Right hindlimb (tissue), 1 donor: ENCODE data around the gene ATP6V1F.

ENCODE experiments used
- DNase-seq: peaks from one replicate; pipeline ENCODE4 v3.0.0-alpha.2; 2018

The ATP6V1F gene

DNA sequence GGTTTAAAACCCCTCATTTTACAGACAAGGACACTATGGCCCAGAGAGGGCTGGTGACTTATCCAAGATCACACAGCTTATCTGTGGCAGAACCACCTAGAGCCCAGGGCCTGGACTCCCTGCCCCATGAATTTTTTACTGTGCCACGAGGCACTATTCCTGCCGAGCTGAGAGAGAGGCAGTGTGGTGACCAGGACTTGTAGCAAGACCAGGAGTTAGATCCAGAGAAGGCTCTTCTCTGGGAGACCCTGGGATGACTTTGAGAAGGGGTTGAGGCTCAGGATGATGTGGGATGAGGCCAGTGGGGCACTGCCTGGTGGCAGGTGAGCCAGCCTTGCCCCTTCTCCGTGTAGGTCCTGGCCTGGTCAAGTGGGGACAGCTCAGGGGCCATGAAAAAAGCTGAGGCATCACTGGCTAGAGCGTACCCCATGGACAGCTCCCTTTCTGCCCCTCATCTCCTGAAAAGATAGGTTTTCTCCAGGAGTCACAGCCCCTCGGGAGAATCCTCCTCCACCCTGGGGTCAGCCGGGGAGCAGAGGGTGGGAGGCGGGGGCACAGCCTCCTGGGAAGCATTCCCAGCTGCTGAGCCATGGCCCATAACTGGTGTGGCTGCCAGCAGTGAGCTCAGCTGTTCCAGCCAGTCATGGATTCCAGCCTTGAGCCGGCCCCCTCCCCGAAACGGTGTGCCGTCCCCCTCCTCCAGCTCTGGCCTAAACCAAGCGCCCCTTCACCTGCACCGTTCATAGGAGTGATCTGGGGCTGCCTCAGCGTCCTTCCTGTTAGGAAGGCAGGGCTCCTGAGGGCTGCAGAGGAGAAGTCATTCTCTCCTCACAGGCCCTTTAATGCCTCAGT lies 26.6 kb upstream of the ATP6V1F start:
- peak; percentile 80 for DNase-seq

DNA sequence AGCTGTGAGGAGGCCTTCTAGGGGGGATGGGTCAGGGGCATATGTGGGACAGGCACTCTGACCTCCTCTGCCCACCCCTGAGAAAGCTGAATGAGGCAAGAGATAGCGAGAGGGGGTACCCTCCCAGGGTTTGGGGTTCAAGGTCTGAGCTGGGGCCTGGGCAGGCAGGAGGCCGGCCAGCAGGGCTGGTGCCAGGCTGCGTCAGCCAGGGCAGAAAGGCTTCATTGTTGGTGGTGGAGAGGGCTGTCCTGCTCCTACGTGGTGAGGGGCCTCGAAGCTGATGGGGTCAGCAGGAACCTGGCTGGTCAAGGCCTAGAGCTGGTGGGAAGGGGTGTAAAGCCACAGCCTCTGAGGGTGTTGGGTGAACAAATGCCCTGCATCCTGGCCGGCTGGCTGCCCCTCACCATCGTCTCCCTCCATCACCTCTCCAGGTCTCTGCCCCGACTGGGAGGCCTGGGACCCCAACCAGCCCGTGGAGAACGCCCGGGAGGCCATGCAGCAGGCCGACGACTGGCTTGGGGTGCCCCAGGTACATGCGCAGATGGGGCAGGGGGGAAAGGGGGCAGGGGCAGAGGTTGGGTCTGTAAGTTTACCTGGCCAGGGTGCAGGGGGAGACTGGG lies 25.8 kb upstream of the ATP6V1F start:
- DNase-seq = no peak

DNA sequence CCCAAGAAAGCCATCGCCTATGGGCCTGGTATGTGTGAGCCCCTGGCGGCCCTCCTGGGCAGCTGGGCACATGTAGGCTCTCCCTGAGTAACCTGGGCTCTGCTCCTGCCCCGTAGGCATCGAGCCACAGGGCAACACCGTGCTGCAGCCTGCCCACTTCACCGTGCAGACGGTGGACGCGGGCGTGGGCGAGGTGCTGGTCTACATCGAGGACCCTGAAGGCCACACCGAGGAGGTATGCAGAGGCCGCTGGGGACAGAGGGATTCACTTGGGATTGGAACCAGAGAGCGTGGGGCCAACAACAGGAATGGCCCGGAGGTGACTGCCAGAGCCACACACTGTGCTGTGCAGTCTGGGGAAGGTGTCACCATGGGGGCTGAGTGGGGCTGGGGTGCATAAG lies 25.1 kb upstream of the ATP6V1F start:
- DNase-seq = no peak

DNA sequence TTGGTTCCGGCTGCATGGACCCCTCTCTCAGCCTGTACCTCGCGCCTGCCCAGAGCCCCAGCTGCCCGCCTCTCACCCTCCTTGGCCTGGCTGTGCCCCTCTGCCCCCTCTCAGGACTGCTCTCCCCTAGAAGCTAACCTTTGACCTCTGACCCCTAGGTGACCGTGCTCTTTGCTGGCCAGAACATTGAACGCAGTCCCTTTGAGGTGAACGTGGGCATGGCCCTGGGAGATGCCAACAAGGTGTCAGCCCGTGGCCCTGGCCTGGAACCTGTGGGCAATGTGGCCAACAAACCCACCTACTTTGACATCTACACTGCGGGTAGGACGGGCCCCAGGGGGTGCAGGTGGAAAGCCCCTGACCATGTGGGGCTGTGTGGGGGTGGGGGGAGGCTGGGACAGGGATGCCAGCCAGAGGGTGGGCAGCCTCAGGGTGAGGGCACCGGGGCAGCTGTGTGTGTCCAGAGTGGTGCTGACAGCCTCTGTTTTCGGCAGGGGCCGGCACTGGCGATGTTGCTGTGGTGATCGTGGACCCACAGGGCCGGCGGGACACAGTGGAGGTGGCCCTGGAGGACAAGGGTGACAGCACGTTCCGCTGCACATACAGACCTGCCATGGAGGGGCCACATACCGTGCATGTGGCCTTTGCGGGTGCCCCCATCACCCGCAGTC lies 24.4 kb upstream of the ATP6V1F start:
- no peak for DNase-seq

DNA sequence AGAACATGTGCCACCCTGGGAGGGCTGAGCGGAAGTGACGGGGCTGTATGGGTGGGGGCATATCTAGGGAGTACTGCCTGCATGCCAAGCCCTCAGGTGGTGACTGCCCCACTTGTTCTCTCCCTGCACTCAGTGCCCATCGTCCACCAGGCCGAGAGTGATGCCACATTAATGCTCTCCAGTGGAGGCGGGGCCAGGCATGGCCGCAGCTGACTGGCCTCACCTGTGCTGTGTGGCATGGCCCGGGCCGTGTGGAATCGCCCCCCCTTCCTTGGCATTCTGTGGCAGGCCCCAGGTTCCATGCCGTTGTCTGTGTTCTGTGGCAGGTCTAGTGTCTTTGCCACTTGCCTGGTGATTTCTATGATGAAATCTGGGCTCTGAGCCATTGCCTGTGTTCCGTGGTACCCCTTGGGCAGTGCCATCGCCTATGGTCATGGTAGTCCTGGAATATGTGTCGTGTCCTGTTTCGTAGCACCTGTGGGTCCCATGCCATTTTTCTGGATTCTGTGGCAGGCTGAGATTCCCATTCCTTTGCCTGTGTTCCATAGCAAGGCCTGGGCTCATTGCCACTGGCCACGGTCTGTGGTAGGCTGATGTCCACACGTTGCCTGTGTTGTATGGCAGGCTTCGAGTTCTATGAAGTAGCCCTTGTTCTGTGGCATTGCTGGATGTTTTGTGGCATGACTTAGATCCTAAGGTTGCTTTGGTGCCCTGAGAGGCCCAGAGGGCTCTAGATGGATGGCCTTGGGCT lies 23.5 kb upstream of the ATP6V1F start:
- no peak for DNase-seq

DNA sequence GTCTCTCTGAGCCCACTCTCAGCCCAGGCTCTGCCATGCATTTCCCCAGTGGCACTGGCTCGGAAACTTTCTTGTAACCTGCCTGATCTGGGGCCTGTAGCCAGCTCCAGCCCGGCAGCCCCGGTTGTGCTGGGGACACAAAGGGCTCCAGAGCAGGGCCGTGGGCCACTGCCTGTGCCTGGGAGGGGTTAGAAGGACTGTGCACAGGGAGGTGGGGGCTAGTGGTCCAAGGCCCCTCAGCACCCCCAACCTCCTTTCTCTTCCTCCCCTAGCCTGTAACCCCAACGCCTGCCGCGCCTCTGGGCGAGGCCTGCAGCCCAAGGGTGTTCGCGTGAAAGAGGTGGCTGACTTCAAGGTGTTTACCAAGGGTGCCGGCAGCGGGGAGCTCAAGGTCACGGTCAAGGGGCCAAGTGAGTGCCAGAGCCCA lies 22.9 kb upstream of the ATP6V1F start:
- no peak for DNase-seq

DNA sequence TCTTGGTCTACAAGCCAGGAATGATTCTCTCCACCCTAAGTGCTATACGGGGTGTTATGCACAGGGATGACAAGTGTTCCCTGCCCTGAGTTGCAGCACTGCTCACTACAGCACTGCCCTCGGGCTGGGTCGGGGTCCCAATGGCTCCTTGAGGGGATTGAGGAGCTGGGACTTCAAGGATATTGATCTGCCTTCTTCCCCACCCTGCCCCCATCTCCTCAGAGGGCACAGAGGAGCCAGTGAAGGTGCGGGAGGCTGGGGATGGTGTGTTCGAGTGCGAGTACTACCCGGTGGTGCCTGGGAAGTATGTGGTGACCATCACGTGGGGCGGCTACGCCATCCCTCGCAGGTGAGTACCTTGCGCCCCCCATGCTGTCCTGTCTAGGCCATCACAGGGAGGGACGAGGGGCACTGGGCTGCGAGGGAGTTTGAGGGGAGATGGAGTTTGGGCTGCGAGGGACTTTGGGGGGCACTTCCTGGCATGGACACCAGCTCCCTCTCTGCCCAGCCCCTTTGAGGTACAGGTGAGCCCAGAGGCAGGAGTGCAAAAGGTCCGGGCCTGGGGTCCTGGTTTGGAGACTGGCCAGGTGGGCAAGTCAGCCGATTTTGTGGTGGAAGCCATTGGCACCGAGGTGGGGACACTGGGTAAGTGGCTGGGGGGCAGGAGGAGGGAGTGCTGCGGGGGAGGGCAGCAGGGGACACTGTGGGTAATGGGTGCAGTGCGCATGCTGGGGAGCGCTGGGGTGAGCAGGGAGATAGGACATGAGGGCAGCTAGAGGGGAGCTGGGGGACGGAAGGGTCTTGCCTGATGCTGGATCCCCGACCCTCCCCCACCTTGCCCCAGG lies 22.1 kb upstream of the ATP6V1F start:
- no peak for DNase-seq

DNA sequence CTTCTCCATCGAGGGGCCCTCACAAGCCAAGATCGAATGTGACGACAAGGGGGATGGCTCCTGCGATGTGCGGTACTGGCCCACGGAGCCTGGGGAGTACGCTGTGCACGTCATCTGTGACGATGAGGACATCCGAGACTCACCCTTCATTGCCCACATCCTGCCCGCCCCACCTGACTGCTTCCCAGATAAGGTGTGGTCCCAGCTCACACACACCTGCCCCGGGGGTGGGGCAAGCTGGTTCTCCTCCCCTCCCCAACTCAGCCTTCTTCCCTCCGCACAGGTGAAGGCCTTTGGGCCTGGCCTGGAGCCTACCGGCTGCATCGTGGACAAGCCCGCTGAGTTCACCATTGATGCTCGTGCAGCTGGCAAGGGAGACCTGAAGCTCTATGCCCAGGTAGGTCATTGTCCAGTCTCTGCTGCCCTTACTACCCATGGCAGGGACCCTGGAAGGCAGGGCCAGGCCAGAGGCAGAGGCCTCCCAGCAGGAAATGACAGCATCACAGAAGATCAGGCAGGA lies 21.4 kb upstream of the ATP6V1F start:
- no peak for DNase-seq

DNA sequence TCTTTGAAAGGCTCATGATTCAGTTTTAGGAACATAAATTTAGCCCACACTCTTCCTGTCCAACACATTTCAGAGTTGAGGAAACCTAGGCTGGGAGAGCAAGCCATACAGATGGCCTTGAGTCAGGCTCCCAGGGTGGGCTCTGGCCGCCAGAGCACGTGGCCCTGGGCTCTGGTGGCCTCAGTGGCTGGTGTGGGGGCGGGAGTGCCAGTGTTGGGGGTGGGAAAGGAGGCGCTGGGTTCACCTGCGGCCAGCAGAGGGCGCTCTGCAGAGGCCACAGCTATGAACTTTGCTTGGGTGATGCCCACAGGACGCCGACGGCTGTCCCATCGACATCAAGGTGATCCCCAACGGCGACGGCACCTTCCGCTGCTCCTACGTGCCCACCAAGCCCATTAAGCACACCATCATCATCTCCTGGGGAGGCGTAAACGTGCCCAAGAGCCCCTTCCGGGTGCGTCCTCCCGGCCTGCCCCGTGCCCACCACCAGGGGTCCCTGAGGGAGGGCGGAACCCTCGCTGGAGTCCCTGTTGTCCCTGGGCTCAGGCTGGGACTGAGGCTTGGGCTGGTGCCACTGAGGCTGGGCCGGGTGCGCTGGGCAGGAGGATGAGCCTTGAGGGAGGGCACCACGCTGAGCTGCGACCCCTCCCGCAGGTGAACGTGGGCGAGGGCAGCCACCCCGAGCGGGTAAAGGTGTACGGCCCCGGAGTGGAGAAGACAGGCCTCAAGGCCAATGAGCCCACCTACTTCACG lies 20.6 kb upstream of the ATP6V1F start:
- DNase-seq = no peak

DNA sequence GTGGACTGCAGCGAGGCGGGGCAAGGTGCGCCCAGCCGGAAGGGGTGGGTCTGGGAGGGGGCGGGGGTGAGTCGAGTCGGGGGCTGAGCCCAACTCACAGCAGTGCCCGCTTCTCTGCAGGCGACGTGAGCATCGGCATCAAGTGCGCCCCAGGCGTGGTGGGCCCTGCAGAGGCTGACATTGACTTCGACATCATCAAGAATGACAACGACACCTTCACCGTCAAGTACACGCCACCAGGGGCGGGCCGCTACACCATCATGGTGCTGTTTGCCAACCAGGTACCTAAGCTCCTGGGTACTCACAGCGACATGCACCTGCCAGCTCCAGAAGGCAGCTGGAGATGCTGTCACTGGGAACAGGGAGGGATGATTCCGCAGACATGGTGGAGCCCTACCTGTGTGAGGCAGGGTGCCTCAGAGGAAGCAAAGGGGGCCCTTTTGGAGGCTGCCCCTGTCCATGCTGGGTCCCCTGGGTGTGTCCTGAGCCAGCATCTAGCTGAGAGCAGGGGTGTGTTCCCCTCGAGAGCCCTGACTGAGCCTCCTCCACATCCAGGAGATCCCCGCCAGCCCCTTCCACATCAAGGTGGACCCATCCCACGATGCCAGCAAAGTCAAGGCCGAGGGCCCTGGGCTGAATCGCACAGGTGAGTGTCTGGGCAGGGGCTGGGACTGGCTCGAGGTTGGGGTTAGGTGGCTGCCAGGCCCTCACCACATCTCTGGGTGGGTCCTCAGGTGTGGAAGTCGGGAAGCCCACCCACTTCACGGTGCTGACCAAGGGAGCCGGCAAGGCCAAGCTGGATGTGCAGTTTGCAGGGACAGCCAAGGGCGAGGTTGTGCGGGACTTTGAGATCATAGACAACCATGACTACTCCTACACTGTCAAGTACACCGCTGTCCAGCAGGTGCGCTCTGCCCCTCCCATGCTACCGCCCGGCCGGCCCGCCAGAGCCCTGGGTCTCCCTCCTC lies 19.7 kb upstream of the ATP6V1F start:
- no peak for DNase-seq

DNA sequence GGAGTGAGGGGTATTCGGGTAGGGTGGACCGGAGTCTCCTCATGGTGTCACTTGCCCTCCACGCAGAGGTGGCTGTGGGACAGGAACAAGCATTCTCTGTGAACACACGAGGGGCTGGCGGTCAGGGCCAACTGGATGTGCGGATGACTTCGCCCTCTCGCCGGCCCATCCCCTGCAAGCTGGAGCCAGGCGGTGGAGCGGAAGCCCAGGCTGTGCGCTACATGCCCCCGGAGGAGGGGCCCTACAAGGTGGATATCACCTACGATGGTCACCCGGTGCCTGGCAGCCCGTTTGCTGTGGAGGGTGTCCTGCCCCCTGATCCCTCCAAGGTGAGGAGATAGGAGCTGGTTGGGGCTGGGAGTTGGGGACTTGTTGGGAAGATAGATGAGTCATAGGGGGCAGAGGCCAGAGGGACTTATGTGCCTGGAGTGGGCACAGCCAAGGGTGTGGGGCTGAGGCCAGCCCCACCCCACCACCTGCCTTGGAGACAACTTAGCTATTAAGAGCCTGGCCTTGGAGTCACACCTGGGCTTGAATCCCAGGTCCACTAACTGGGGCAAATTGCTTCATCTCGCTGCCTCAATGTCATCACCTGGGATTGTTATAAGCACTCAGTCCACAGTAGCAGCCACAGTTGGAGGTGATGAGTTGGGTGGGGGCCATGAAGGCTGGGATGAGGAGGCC lies 18.6 kb upstream of the ATP6V1F start:
- DNase-seq = no peak

DNA sequence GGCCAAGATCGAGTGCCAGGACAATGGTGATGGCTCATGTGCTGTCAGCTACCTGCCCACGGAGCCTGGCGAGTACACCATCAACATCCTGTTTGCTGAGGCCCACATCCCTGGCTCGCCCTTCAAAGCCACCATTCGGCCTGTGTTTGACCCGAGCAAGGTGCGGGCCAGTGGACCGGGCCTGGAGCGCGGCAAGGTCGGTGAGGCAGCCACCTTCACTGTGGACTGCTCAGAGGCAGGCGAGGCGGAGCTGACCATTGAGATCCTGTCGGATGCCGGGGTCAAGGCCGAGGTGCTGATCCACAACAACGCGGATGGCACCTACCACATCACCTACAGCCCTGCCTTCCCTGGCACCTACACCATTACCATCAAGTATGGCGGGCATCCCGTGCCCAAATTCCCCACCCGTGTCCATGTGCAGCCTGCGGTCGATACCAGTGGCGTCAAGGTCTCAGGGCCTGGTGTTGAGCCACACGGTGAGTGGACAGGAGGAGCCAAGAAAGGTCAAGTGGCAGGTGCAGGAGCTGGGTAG lies 17.8 kb upstream of the ATP6V1F start:
- DNase-seq = no peak

DNA sequence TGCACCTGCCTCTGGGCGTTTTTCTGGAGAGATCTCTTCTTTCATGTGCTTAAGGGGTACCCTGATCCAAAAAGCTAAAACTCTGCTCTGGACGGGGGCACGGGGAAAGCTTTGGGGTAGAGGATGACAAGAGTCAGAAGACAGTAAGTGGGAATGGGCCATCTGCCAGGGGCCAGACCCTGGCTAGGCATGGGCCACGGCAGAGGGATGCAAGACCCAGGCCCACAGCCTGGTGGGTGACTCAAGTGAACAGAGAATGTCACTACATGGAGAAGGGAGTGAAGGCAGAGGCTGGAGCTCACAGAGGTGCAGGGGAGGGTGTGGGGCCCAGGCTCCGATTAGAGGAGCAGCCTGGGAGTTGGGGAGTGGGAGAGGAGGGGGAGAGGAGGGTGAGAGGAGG lies 17.2 kb upstream of the ATP6V1F start:
- no peak for DNase-seq

DNA sequence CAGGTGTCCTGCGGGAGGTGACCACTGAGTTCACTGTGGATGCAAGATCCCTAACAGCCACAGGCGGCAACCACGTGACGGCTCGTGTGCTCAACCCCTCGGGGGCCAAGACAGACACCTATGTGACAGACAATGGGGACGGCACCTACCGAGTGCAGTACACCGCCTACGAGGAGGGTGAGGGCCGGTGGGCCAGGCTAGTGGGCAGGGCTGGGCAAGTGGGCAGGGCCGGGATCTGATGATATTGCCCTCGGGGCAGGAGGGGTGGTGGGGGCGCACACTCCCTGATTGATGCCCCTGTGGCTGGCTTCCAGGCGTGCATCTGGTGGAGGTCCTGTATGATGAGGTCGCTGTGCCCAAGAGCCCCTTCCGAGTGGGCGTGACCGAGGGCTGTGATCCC lies 16.7 kb upstream of the ATP6V1F start:
- DNase-seq = no peak

DNA sequence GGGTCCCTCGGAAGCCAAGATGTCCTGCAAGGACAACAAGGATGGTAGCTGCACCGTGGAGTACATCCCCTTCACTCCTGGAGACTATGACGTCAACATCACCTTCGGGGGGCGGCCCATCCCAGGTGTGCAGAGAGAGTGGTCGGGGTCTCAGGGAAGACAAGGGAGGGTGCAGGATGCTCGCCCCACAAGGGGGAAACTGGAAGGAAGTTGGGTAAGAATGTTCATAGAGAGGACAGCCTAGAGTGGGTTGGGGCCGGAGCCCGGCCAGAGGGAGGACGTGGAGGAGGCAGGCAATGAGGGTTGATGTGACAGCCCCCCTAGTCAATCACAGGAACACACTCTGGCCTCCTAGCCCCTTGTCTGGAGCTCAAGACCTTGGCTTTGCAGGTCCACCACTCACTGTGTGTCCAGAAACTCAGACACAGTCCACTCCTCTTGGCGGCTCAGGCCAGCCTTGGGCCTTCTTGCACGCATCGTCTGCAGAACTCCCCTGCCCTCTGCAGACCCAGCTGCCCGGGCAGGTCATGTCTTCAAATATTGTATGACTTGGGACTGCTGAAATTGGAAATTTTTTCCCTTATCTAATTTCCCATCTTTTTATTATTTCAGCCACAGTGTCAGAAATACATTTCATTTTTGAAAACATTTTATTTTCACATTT lies 15.7 kb upstream of the ATP6V1F start:
- DNase-seq = no peak

DNA sequence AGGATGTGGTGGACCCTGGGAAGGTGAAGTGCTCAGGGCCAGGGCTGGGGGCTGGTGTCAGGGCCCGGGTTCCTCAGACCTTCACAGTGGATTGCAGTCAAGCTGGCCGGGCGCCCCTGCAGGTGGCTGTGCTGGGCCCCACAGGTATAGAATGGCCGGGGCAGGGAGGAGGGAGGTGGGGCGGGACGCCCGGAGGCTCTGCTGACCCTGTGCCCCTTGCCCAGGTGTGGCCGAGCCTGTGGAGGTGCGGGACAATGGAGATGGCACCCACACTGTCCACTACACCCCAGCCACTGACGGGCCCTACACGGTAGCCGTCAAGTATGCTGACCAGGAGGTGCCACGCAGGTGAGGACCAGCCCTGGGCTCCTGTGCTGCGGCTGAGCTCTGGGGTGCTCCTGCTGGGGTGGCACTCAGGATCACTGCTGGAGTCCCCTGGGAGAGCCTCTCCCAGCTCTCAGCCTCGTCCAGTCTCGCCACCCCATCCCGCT lies 14.9 kb upstream of the ATP6V1F start:
- DNase-seq = no peak

DNA sequence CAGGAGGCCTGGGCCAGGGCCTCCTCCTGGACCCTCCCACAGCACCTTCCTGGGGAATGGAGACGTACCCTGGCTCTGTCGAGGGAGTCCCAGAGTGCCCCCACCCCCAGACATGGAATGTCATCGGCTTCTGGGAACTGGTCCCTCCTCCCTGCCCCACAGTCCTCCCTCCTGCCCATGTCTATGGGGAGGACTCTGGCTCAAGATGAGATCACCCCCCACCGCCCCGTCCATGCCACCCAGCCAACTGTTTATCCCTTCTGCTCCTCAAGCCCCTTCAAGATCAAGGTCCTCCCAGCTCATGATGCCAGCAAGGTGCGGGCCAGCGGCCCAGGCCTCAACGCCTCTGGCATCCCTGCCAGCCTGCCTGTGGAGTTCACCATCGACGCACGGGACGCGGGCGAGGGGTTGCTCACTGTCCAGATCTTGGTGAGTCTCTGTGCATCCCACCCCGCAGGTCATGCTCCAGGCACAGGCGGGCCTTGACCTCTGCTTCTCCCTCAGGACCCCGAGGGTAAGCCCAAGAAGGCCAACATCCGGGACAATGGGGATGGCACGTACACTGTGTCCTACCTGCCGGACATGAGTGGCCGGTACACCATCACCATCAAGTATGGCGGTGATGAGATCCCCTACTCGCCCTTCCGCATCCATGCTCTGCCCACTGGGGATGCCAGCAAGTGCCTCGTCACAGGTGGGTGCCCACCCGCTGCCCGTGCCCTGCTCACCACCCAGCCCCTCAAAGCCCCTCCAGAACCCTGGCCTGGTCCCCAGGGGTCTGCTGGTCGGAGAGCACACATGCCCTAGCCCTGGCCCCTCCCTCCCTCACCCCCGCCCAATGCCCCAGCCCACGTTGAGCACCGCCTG lies 14.1 kb upstream of the ATP6V1F start:
- DNase-seq = no peak
